Kasumi-1 (cell line): ENCODE data around the gene TMEM30A.
A peak's percentile ranks its signal among the peaks of the same experiment; 100 is the strongest.

Experiments used
- DNase-seq, 2 experiments: peaks; one replicate each; lab custom pipeline; 2025; lab: John Stamatoyannopoulos, UW

The TMEM30A gene

GRCh38 chr6:75263401-75263750 lies 21.2 kb downstream of the TMEM30A start:
- no peak for DNase-seq

- no peak for DNase-seq
These were observed 21.7 kb downstream of the TMEM30A start for GRCh38 chr6:75262716-75263400.

GRCh38 chr6:75261299-75261698 lies 23.3 kb downstream of the TMEM30A start:
- no peak for DNase-seq

GRCh38 chr6:75257343-75258087 lies 27.1 kb downstream of the TMEM30A start:
- DNase-seq, result no peak

GRCh38 chr6:75250552-75250951 lies 34.0 kb downstream of the TMEM30A start:
- no peak for DNase-seq

GRCh38 chr6:75249837-75250236 lies 34.8 kb downstream of the TMEM30A start:
- no peak for DNase-seq

- DNase-seq, result no peak
These were observed 38.2 kb downstream of the TMEM30A start for GRCh38 chr6:75246386-75246785.

GRCh38 chr6:75244063-75244584 lies 40.5 kb downstream of the TMEM30A start:
- peak in 1 of 2 experiments; percentile 38 for DNase-seq

GRCh38 chr6:75243333-75244062 lies 41.1 kb downstream of the TMEM30A start, which contains the start of gene COX7A2:
TSS of gene COX7A2 (minus strand) at chr6:75243801. CDS start at chr6:75243734, 67 bp downstream.
- DNase-seq, result peak; percentile 99

- DNase-seq, result no peak
These were observed 48.0 kb downstream of the TMEM30A start for GRCh38 chr6:75236630-75237029.

GRCh38 chr6:75235271-75235670 lies 49.3 kb downstream of the TMEM30A start:
- no peak for DNase-seq

- DNase-seq, result no peak
These were observed 50.3 kb downstream of the TMEM30A start for GRCh38 chr6:75234126-75234865.

GRCh38 chr6:75233092-75233615 lies 51.4 kb downstream of the TMEM30A start:
- no peak for DNase-seq

GRCh38 chr6:75230484-75231325 lies 53.9 kb downstream of the TMEM30A start:
- DNase-seq, result peak; percentile 62 to 71

- DNase-seq, result no peak
These were observed 60.2 kb downstream of the TMEM30A start for GRCh38 chr6:75224303-75224926.

- no peak for DNase-seq
These were observed 61.2 kb downstream of the TMEM30A start for GRCh38 chr6:75223428-75223827.

GRCh38 chr6:75222261-75222660 lies 62.3 kb downstream of the TMEM30A start:
- DNase-seq, result no peak

- no peak for DNase-seq
These were observed 63.5 kb downstream of the TMEM30A start for GRCh38 chr6:75221116-75221515.

- DNase-seq, result no peak
These were observed 64.2 kb downstream of the TMEM30A start for GRCh38 chr6:75220357-75220756.

GRCh38 chr6:75219263-75219662 lies 65.3 kb downstream of the TMEM30A start:
- no peak for DNase-seq
